CD1c-positive myeloid dendritic cell (primary cell): ENCODE results near the gene PLCH2.
"Not testable (repeated sequence)": the region's sequence is repeated elsewhere in the genome, so short reads cannot be mapped to it uniquely, and the experiment has no call there.

Source experiments
- DNase-seq: peaks from one replicate; pipeline ENCODE4 v3.0.0-alpha.2; 2016; ENCODE audit errors: extremely low spot score

The PLCH2 gene

DNA sequence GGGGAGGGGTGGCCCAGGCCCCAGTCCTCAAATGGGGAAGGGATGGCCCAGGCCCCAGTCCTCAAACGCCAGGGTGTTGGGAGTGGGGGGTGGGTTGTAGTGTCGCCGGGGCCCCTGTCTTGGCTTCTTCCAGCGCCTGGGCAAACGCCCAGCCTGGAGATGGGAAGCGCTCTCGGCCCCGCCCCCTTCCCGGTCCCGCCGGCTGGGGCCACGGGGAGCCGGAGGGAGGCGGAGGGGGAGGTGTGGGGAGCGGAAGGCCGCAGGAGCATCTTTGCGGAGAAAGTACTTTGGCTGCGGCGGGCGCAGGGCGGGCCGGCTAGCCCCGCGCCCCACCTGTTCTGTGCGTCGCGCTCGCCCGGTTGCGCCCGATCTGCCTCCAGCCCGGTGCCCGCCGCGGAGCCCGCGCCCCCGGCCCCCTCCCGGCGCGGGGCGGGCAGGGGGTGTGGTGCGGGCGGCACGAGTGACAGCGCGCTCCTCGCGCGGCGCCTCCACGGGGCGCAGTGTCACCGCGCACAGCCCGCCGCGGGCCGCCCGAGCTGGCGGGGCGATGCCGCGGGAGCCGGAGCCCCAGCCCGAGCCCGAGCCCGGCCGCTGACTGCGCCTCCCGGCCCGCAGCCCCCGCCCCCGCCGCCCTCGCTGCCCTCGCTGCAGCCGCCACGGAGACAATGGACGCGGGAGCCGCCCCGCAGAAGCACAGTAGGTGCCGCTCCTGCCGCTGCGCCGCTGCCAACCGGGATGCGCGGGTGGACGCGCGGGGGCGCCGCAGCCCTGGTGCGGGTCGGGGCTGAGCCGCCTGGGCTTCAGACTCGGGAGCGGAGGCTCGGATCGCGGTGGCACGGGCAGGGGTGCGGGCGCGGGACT is 32.6 kb upstream of the PLCH2 start:
- DNase-seq, result no peak

DNA sequence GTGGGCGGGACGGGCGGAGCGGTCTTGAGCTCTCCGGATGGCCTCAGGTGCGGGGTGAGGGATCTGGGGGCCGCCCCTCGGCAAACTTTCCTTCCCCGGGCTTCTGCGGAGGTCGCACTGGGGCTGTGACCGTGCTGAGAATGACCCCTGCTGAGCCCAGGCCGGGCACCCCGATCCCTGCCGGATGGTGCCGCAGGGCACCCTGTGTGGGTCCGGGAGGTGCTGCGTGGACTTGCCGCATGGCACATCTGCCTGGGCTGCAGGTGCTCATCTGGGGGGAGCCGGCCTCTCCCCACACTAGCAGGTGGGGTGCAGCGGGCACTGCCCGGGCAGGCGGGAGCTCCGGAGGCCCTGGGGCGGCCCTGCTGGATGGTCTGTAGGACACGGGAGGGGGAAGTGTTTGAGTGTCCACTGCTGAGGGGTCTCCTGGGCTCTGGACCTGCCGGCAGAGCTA is 31.9 kb upstream of the PLCH2 start:
- no peak for DNase-seq

DNA sequence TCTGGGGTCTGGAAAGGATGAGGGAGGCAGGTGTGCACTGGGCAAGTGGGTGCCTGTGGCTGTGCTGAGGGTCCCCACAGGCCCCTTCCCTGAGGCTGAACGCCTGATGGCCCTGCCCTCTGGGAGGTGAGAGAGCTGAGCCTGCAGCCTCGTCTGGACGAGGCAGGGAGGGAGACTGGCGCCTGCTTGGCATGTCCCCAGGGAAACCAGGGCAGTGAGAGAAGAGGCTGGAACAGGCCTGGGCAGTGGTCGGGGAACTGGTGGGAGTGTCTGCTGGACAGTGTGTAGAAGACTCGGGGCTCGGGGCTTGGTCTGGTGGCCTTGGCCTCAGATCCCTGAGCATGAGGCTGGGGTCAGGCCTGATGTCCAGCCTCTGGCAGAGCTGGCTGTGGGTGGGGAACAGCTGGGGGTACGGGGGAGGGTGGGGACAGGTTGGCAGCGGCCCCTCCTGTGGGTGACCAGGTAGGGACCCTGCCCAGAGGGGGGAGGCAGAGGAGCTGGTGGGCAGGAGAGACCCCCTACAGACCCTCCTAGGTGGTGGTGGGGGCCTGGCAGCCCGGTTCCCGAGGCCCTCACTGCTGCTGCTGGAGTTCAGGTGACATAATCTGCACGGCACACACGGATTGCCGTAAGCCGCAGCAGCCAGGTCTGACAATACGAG is 30.8 kb upstream of the PLCH2 start:
- DNase-seq, result no peak

DNA sequence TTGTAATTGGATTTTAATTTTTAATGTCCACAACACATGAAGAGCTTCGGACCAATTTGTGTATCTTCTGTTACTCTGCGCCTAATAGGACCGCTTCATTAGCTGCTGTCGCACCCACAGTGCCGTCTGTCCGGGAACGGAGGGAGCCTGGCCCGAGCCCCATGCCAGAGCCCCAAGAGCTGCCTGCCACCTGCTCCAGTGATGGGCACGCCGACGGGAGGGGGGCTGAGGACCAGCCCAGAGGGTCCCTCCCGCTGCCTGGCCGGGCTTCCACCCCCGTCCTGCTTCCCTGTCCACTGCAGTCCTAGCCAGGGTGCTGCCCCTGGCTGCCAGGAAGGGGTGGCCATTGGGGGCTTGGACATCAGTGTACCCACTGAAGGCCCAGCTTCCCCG is 30.3 kb upstream of the PLCH2 start:
- DNase-seq, result no peak

DNA sequence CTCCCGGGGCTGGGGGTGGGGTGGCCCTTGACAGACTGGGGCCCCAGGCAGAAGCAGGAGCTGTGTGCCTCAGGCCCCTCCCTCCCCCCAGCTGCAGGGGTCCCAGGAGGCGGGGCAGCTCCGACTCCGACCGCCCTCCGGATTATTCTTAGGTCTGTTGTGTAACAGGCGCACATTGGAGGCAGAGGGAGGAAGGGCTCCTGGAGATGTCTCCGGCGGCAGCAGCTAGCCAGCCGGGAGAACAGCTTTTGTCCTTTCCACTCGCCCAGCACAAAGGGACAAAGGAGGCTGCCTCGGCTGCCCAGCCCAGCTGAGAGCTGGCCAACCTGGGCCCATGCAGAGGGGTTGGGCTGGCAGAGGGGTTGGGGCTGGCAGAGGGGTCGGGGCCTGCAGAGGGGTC is 29.7 kb upstream of the PLCH2 start:
- no peak for DNase-seq

DNA sequence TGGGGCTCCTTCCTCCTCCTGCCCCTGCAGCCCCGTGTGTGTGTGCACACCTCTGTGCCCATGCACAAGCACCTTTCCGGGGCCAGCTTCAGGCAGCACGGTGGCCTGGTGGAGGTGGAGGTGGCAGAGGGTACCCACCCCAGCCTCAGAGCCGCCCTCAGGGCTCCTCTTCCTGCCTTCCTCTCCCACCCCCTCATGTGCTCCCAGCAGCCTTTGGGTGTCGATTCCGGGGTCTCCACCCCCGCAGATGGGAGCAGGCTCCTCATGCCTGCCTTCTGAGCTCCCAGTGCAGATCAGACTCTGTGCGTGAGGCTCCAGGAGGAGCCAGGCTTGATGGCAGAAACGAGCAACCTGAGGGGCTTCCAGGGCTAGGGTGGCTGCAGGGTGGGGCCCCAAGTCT is 29.2 kb upstream of the PLCH2 start:
- DNase-seq, result no peak

DNA sequence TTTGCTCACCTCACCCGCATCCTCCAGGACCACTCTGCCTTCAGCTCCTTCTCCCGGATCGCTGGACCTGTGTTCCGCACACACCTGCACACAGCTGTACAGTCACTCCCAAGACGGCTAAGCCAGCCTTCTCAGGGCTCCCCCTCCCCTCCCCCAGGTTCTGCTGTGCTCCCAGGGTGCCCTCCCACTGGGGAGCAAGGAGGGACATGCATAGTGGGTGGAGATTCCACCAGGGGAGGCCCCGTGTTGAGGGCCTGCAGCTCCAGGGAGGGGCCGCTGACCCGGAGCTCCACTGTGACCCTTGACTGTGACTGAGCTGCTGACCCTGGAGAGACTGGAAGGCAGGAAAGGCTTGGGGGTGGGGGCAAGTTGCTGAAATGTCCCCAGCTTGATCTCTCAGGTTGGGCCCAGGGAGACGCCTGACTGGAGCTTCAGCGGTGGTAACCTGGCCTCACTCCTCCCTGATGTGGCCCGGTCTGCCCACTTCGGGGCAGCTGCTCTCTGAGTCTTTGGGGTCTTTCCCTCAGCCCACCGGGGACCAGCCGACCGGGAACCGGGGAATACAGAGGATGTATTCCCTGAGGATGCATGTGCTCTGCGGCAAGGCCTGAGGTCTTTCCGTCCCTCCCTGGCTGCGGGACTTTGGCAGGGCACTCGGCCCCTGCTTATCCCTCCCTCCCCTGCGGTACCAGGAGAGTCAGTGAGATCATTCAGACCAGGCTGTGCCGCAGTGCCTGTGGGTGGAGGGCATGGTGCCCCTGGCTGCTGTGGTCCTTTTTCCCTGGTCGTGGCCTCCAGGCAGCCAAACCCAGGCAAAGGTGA is 28.6 kb upstream of the PLCH2 start:
- no peak for DNase-seq

DNA sequence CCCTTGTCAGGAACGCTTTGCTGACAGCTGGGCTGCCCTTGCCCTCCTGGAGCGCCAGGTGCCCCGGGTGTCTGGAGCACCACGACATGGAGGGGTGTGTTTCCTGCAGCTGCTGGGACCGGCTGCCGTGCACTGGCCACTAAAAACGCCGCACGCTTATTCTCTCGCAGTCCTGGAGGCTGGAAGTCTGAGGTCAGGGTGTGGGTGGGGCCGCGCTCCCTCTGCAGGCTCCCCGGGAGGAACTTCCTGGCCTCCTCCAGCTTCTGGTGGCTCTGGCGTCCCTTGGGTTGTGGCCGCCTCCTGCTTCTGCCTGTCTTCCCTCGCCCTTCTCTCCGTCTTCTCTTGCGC is 28.0 kb upstream of the PLCH2 start:
- DNase-seq, result no peak

DNA sequence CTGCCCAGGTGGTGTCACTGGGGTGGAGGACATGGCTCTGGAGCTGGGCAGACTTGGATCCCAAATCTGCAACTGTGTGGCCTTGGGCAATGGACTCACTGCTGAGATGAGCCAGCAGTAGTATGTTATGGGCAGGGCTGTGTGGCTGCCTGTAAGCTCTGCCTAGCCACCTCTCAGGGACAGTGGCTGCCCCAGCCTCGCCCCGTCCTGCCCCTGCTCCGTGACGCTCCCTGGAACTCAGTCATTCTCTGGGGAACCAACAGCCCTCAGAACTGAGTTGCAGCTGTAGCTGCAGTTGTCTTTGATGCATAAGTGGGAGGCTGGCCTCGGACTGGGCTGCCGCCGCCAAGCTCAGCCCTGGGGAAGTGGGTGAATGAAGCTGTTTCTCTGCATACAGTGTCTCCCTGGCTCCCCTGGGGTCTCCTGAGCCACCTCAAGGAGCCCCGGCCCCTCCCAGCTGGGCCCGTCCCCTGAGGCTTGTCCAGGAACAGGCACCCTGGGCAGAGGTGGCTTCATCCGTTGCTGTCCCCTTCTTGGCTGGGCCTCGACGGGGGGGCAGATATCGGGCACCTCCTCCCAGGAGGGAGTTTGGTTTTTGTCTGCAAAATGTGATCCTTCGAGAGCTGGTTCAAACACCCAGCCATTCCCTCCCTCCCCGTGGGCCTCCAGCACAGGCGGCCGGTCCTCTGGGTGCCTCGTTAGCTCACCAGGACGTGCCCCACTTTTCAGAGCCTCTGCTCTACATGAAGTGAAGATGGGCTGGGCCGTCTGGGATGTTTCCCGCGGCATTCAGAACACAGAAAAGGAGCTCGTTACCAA is 26.2 kb upstream of the PLCH2 start:
- no peak for DNase-seq

DNA sequence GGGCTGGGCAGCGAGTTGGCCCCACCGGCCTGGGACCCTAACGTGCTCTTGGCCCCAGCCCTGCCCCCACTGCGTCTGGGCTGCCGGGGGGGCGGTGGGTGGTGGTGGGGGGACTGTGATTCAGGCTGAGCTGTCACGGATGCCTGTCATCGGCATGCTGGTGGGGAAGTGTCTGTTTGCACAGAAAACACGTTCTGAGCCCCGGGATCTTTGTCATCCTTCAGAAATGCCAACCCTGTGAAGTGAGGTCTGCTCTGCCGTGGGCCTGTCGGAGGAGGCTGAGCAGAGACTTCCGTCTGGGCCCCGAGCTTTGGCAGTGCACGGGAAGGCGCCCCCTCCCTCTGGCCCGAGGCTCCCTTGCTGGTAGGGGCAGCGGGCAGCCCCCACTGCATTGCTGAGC is 24.3 kb upstream of the PLCH2 start:
- no peak for DNase-seq

DNA sequence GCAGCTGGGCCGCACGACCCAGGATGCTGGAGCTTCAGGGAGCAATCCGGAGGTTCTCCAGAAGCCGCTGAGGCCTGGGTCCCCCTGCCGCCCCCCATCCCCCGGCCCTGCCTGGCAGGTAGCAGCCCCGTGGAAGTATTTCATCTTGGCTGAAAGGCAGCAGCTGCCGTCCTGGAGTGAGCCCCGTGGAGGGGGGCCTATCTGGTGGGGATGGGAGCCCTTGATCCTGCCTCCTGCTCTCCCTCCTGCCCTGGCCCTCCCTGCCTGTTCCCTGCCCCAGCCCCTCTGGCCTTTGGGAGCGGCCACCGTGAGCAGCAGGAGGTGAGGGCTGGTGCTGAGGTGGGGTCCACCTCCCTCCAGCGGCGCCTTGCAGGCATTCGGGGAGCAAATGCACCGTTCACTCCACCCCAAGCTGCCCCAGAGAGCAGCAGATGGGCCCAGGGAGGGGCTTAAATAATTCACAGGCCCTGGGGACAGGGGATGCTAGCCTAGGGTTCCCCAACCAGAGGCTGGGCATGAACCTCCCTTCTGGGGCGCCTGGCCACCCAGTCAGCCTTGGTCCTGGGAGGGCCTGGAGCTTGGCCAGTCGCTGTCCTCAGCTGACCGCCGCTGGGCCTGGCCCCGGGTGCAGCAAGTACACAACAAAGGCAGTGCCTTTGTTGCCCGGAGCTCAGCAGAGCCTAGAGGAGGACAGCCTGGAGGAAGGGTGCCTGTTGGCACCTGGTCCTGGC is 23.7 kb upstream of the PLCH2 start:
- DNase-seq, result no peak

DNA sequence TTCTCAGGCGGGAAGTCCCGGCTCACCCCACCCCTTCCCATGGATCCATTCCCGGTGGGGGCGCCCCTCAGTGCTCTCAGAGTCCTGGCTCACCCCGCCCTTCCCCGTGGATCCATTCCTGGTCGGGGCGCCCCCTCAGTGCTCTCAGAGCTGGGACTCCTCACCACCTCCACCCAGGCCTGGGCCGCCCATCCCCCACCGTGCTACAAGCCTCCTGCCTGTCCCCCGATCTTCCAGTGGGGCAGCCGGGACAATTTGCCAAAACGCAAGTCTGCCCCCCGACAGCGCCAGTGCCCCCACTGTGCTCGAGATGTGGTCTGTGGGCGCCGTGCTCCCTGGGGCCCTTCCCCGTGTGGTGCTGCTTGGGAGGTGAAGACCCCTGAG is 23.2 kb upstream of the PLCH2 start:
- DNase-seq, result no peak

DNA sequence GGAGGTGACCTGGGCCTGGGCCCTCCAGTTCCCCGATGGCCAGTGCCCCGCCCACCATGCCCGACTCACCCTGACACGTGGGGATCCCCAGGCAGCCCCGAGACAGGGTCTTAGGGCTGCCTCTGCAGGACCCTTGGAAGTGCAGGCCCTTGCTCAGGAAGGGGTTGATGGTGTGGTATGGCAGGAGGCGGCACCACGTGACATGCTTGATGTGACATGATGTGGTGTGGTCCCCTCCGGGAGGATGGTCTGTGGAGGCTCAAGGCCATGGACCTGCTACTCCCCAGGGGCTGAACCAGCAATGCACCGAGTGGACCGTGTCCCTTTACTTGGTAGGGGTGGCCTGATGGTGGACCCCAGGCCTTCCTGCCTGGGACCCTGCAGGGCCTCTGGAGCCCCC is 21.9 kb upstream of the PLCH2 start:
- no peak for DNase-seq

DNA sequence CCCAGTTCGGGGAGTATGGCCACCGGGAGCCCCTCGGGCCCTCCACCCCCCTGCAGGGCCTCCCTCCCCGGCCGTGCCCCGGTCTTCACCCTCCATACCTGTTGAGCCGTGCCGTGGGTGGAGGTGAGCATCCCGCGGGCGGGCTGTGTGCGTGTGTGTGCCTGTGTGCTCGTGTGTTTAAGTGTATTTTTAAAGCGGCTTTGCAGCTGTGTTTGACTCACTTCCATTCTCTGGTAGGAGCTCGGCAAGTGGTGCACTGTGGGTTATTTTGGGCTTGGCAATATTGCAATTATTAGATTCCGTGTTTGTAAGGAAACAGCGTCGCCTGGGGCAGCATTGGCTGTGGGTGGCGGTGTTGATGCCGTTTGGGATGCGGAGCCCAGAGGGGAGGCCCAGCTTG is 20.3 kb upstream of the PLCH2 start:
- no peak for DNase-seq

DNA sequence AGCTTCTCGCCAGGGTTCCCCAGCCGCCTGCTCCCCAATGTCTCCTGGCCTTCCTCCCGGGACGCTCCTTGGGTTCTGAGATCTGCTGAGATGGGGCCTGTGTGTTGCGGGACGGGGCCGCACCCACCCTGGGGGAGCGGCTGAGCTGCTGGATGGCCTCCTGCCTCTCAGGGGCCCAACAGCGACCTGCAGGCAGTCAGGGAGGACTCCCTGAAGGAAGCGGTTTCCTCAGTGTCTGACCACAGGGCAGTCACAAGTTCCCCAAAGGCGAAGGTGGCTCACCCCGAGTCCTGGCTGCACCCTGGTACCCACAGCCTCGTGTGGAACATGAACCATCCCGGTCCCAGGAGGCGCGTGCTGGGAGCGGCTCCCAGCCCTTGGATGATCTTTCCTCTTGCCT is 18.6 kb upstream of the PLCH2 start:
- DNase-seq, result no peak

DNA sequence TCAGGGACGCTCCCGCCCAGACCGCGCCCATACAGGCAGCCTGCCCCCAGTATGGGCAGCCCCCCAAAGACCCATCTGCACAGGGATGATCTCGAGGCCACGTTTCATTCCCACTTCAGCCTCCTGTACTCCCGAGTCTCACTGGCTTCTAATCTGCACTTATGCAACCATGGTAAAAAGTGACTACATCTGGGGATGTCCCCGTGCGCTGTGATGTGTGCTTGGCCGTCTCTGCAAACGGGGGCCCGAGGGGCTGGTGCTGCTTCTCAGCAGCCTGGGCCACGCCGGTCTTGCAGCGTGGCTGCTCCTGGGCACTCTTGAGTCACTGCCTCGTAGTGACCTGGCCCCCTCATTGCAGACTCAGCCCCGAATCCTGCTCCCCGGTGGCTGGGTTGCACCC is 17.4 kb upstream of the PLCH2 start:
- no peak for DNase-seq

DNA sequence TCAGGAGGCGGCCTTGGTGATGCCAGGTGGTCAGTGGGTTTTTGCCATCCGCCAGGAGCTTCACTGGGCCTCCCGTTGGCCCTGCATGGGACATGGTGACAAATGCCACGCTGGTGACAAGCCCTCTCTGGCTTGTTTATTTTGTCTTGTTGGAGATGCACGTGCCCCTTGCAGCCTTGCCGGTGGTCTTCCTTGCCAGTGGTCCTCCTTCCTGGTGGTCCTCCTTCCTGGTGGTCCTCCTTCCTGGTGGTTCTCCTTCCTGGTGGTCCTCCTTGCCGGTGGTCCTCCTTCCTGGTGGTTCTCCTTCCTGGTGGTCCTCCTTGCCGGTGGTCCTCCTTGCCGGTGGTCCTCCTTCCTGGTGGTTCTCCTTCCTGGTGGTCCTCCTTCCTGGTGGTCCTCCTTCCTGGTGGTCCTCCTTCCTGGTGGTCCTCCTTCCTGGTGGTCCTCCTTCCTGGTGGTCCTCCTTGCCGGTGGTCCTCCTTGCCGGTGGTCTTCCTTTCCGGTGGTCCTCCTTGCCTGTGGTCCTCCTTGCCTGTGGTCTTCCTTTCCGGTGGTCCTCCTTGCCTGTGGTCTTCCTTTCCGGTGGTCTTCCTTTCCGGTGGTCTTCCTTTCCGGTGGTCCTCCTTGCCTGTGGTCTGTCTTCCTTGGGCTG is 16.9 kb upstream of the PLCH2 start:
- DNase-seq, result not testable (repeated sequence)

DNA sequence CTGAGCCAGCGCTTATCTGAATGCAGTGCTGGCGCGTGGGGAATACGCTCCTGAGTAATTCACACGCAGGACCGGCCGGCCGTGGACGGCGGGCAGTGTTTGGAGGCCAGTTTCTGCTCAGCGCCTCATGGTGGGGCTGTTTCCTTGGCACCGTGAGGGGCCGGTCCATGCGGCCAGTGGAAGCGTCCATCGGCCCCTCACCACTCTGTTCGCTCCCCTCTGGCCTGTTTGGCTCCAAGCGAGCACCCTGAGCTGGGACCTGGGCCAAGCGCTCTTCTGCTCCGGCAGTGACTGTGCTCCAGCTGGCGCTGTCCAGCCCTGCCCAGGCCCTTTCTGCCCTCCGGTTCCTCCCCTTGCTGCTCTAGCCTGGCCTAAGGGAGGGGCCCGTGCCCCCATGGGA is 16.3 kb upstream of the PLCH2 start:
- no peak for DNase-seq

DNA sequence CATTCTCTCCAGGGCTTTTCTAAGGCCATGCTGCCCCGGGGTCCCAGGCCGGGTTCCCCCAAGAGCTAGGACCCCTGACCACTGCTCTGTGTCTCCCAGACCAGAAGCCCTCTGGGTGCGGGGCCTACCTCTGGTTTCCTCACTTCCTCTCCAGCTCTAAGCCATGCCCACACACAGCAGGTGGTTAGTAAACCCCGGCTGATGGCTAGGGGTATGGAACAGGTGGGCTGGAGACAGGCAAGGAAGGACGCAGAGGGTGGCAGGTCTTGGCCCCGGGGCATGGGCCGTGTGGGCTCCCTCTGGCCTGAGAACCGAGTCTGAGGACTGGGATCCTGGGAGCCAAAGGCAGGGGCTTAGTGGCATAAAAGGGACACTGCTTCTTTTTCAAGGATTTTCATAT is 15.9 kb upstream of the PLCH2 start:
- DNase-seq, result no peak

DNA sequence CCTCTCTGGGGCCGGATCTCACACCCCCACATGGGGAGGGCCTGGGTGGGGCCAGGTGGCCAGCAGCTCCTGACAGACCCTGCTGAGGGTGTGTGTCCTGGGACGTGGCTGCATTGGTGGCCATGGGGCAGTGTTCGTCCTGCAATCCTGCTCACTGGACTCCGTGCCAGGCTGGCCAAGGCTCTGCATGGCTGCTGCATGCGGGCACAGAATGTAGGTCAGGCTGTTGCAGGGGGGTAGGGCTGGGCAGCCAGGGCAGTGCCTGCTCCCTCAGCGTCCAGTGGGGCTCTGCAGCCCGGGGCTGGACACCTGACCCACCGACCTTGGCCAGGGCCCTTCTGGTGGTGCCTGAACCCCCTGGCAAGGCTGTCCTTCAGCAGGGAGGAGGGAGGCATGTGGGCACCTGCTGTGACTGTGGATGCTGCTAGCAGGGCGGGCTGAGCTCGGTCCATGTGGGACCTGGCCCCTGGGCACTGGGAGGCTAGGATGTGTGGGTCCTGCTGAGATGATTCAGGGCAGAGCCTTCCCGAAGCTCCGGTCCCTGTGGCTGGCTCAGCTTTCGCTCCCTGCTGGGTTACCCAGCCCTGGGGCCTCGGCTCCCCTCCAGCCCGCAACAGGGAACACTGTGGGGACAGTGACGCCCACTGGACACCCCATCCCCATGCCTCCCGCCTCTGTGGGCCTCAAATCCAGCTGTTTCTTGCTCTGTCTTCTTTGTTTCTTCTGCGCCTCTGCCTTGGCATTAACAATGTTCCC is 14.9 kb upstream of the PLCH2 start:
- DNase-seq, result no peak
